Measurements from ENCODE around the gene MCM7. TPM values are rescaled to one million over a fixed set of nuclear protein-coding genes. Genes with fewer than 3 reads are reported as not detected.
A peak's percentile ranks its signal among the peaks of the same experiment; 100 is the strongest.

MCM7 gene
- total and polyA plus RNA-seq, 2 donors (not counting 1 experiment from before 2014, with no cell fraction given) = 24.4 to 34.3 TPM

DNA sequence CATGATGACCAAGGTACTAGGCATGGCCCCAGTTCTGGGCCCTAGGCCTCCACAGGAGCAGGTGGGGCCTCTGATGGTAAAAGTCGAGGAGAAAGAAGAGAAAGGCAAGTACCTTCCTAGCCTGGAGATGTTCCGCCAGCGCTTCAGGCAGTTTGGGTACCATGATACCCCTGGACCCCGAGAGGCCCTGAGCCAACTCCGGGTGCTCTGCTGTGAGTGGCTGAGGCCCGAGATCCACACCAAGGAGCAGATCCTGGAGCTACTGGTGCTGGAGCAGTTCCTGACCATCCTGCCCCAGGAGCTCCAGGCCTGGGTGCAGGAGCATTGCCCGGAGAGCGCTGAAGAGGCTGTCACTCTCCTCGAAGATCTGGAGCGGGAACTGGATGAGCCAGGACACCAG lies 44.2 kb downstream of the MCM7 start:
- no peak for TF ChIP-seq EZH2 (IDR thresholded peaks at IDR 0.05; ENCODE audit: low read length, missing control alignments)
- TF ChIP-seq, protein P1, sequence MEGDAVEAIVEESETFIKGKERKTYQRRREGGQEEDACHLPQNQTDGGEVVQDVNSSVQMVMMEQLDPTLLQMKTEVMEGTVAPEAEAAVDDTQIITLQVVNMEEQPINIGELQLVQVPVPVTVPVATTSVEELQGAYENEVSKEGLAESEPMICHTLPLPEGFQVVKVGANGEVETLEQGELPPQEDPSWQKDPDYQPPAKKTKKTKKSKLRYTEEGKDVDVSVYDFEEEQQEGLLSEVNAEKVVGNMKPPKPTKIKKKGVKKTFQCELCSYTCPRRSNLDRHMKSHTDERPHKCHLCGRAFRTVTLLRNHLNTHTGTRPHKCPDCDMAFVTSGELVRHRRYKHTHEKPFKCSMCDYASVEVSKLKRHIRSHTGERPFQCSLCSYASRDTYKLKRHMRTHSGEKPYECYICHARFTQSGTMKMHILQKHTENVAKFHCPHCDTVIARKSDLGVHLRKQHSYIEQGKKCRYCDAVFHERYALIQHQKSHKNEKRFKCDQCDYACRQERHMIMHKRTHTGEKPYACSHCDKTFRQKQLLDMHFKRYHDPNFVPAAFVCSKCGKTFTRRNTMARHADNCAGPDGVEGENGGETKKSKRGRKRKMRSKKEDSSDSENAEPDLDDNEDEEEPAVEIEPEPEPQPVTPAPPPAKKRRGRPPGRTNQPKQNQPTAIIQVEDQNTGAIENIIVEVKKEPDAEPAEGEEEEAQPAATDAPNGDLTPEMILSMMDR (conservative IDR thresholded peaks at IDR 0.05 in 1 of 2, IDR thresholded peaks at IDR 0.05 in 1 of 2; ENCODE audit: low read depth in 1 of 2, low read length in 2 of 2) = no peak
- H3K79me2 ChIP-seq (ENCODE audit: control insufficient read depth, insufficient read depth, low read length) = no peaks in the 10 kb centered on the region
- H3K36me3 ChIP-seq (ENCODE audit: control insufficient read depth, insufficient read depth, low read length) = peaks cover 7% of the 10 kb centered on the region
- no peak overlapping the region for H3K9ac ChIP-seq (ENCODE audit: insufficient read depth, low read length)
- H3K4me3 ChIP-seq (replicated peaks in 1 of 4; ENCODE audit: control extremely low read depth in 1 of 4, insufficient read depth in 1 of 4, low read depth in 3 of 4, low read length in 4 of 4) = no peak overlapping the region
- DNase-seq (ENCODE audit: low read depth in 2 of 2) = no peak
- no peak overlapping the region for H2AFZ ChIP-seq (ENCODE audit: low read length)
- no peaks in the 10 kb centered on the region for H3K27me3 ChIP-seq (ENCODE audit: control insufficient read depth, insufficient read depth, low read length)
- H3K4me2 ChIP-seq (ENCODE audit: extremely low read depth, insufficient read depth, low read length) = no peak overlapping the region
- no peaks in the 10 kb centered on the region for H3K9me3 ChIP-seq (ENCODE audit: control insufficient read depth, insufficient read depth, low read depth, low read length)
- H4K20me1 ChIP-seq (ENCODE audit: control insufficient read depth, extremely low read depth, insufficient read depth, low read length) = no peaks in the 10 kb centered on the region
- H3K4me1 ChIP-seq (ENCODE audit: control insufficient read depth, extremely low read depth, insufficient read depth, low read length) = no peaks in the 10 kb centered on the region
- no peak overlapping the region for H3K27ac ChIP-seq (ENCODE audit: insufficient read depth, low read length)

DNA sequence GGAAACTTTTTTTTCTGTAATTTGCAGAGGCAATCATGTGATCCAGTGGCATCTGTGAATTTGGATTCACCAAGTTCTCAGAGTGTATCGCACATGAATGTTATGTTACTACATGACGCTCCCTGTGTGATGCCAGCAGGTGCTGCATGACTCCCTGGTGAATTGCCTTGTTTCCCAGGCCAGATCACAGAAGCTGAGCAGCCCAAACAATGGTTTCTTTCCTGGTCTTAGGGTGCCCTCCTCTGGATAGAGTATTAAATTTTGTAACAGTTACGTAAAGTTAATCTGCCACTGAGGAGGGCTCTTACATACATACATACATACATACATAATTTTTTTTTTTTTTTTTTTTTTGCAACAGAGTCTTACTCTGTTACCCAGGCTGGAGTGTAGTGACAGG lies 48.0 kb downstream of the MCM7 start:
- H3K4me3 ChIP-seq (replicated peaks in 1 of 4; ENCODE audit: control extremely low read depth in 1 of 4, insufficient read depth in 1 of 4, low read depth in 3 of 4, low read length in 4 of 4) = no peak overlapping the region
- peaks cover 5% of the 10 kb centered on the region for H3K4me1 ChIP-seq (ENCODE audit: control insufficient read depth, extremely low read depth, insufficient read depth, low read length)
- H3K9me3 ChIP-seq (ENCODE audit: control insufficient read depth, insufficient read depth, low read depth, low read length) = no peaks in the 10 kb centered on the region
- H3K27me3 ChIP-seq (ENCODE audit: control insufficient read depth, insufficient read depth, low read length) = no peaks in the 10 kb centered on the region
- H3K9ac ChIP-seq (ENCODE audit: insufficient read depth, low read length) = no peak overlapping the region
- TF ChIP-seq, protein P1 (conservative IDR thresholded peaks at IDR 0.05 in 1 of 2, IDR thresholded peaks at IDR 0.05 in 1 of 2; ENCODE audit: low read depth in 1 of 2, low read length in 2 of 2) = peak; percentile 11 to 21
- TF ChIP-seq EZH2 (IDR thresholded peaks at IDR 0.05; ENCODE audit: low read length, missing control alignments) = no peak
- H3K4me2 ChIP-seq (ENCODE audit: extremely low read depth, insufficient read depth, low read length) = no peak overlapping the region
- H4K20me1 ChIP-seq (ENCODE audit: control insufficient read depth, extremely low read depth, insufficient read depth, low read length) = no peaks in the 10 kb centered on the region
- H3K27ac ChIP-seq (ENCODE audit: insufficient read depth, low read length) = no peak overlapping the region
- peak; percentile 57 to 75 for DNase-seq (ENCODE audit: low read depth in 2 of 2)
- peaks cover 4% of the 10 kb centered on the region for H3K79me2 ChIP-seq (ENCODE audit: control insufficient read depth, insufficient read depth, low read length)
- no peak overlapping the region for H2AFZ ChIP-seq (ENCODE audit: low read length)
- peaks cover 5% of the 10 kb centered on the region for H3K36me3 ChIP-seq (ENCODE audit: control insufficient read depth, insufficient read depth, low read length)

DNA sequence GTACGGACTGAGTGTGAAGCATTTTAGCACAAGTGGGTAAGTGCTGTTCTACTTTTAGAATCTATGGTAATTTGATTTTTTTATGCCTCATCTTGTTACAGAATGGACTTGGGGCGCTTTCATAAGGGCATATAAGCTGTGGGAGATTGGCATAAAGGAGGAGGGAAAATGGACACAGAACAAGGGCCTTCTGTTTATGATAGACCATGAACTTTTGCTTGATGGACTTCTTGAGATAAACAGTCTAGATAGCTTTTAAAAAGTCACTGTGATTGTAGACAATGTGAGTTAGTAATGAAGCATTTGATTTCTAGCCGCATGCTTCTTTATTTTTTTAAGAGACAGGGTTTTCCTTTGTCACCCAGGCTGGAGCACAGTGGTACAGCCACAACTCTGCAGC lies 49.6 kb downstream of the MCM7 start:
- H3K79me2 ChIP-seq (ENCODE audit: control insufficient read depth, insufficient read depth, low read length) = peaks cover 4% of the 10 kb centered on the region

More for the DNA sequence above, 49.6 kb downstream of the MCM7 start:
- TF ChIP-seq EZH2 (IDR thresholded peaks at IDR 0.05; ENCODE audit: low read length, missing control alignments) = no peak
- TF ChIP-seq, protein P1 (conservative IDR thresholded peaks at IDR 0.05 in 1 of 2, IDR thresholded peaks at IDR 0.05 in 1 of 2; ENCODE audit: low read depth in 1 of 2, low read length in 2 of 2) = no peak
- Histone ChIP-seq H3K4me2 (ENCODE audit: extremely low read depth, insufficient read depth, low read length) (no peak overlapping the region), H3K27ac (ENCODE audit: insufficient read depth, low read length) (no peak overlapping the region), H4K20me1 (ENCODE audit: control insufficient read depth, extremely low read depth, insufficient read depth, low read length) (no peaks in the 10 kb centered on the region), H3K9ac (ENCODE audit: insufficient read depth, low read length) (no peak overlapping the region), H3K9me3 (ENCODE audit: control insufficient read depth, insufficient read depth, low read depth, low read length) (no peaks in the 10 kb centered on the region), H2AFZ (ENCODE audit: low read length) (no peak overlapping the region), H3K4me1 (ENCODE audit: control insufficient read depth, extremely low read depth, insufficient read depth, low read length) (peaks cover 5% of the 10 kb centered on the region), H3K4me3 (replicated peaks in 1 of 4; ENCODE audit: control extremely low read depth in 1 of 4, insufficient read depth in 1 of 4, low read depth in 3 of 4, low read length in 4 of 4) (no peak overlapping the region), H3K27me3 (ENCODE audit: control insufficient read depth, insufficient read depth, low read length) (no peaks in the 10 kb centered on the region), H3K36me3 (ENCODE audit: control insufficient read depth, insufficient read depth, low read length) (no peaks in the 10 kb centered on the region)
- DNase-seq (ENCODE audit: low read depth in 2 of 2) = no peak

All from fibroblast of lung (primary cell).